NCI-H146 treated with DMSO at 0.1 percent for 48 hours (cell line): ENCODE results near the gene TASP1.

Experiments
- DNase-seq: peaks from one replicate; lab custom pipeline; 2025; ENCODE audit not compliant: unreplicated experiment; lab: John Stamatoyannopoulos, UW

Gene TASP1, protein sequence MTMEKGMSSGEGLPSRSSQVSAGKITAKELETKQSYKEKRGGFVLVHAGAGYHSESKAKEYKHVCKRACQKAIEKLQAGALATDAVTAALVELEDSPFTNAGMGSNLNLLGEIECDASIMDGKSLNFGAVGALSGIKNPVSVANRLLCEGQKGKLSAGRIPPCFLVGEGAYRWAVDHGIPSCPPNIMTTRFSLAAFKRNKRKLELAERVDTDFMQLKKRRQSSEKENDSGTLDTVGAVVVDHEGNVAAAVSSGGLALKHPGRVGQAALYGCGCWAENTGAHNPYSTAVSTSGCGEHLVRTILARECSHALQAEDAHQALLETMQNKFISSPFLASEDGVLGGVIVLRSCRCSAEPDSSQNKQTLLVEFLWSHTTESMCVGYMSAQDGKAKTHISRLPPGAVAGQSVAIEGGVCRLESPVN

DNA sequence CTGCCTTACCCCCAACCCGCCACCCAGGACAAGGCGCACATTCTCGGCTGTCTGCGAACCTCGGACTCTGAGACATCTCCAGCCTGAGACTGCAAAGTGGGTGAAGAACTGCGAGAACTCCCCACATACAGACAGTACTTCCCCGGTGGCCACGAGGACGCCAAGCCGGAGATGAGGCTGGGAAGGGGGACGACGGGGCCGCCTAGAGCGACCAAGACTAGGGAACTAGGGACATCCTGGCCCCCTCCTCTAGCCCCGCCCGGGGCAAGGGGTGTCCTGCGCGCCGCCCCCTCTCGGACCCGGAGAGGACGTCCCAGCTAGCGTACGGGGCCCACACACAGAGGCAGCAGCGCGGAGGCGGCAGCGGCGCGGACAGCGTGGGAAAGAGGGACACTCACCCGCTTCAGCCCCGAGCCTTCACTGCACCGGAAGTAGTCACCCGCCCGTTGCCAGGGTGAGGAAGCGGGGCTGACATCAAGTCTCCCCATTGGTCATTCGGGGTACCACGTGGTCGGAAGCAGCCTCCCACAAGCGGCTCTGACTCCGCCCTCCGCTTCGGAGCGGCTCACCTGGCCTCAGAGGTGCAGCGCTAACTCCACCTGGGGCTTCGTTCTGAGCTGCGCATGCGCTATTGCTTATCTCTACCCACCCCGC is at the start of gene TASP1:
Gene TASP1, minus strand, starts transcription at position 437 of the 654 bp plus-strand sequence. CDS start 8,854 bp downstream, outside the sequence.
- DNase-seq, result peak; percentile 97

DNA sequence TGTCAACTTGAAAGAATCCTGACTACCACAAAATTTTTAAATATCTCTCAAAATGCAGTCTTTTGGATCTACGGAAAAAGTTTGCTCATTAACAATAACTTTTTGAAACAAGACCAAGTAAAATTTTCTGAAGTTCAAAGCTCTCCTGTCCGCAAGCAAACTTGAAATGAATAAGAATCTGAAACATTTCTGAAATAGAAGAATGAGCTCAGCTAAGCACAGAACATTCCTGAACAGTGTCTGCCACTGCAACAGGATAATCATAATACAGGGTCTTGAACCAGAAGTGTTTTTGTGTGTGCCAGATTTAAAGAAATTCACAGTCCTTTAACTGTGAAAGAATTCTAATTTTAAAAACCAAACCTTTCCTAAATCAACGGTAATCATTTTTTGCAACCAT is 49.1 kb upstream of the TASP1 start:
- no peak for DNase-seq

DNA sequence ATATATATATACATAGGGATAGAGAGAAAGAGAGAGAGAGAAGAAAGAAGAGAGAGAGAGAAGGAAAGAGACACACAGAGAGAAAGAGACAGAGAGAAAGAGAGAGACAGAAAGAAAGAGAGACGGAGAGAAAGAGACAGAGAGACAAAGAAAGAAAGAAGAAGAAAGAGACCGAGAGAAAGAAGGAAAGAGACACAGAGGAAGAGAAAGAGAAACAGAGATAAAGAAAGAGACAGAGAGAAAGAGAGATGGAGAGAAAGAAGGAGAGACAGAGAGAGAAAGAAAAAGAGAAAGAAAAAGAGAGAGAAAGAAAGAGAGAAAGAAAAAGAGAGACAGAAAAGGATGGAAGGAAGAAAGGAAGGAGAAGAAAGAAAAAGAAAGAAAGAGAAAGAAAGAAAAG is 46.9 kb upstream of the TASP1 start:
- DNase-seq, result no peak

DNA sequence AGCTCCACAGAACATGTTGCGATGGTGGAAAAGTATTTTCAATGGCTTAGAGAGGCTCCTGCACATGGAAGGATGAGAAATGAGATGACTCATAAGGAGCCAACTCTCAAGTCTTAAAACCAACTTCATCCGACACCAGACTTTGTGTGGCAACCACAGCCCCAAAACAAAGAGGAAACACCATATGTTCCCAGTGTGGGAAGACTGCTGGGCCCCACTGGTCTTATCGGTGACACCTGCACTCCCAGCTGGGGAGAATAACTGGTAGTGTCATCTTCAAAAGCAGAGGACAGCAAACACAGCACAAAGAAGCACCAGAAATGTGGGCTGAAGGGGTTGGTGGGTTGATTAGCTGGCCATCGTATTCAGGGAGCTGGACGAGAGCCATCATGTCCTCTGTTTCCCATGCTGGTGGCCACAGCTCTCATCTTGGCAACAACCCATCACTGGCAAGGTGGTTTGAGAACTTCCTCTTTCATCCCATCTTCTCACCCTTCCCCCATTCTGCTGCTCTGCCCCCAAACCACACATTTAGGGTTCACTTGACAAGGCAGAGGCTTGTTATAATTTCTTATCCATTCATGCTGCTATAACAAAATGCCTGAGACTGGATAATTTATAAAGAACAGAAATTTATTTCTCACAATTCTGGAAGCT is 46.0 kb upstream of the TASP1 start:
- DNase-seq, result no peak

DNA sequence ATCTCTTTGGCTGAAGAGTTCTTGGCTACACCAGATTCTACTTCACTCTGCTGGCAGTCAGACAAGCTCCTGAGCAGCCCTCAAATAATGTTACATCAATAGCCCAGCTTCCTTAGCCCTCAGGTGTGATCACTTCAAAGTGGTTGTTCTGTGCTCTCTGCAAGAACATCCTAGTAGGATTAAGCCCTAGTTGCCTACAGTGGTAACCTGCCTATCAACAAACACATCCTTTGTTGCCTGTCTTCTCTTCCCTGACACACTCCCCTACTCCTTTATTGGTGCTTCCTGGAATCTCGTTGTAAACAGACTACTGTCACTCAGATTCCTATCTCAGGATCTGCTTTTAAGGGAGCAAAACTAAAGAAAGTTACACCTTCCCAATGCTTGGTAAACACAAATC is 45.1 kb upstream of the TASP1 start:
- no peak for DNase-seq

DNA sequence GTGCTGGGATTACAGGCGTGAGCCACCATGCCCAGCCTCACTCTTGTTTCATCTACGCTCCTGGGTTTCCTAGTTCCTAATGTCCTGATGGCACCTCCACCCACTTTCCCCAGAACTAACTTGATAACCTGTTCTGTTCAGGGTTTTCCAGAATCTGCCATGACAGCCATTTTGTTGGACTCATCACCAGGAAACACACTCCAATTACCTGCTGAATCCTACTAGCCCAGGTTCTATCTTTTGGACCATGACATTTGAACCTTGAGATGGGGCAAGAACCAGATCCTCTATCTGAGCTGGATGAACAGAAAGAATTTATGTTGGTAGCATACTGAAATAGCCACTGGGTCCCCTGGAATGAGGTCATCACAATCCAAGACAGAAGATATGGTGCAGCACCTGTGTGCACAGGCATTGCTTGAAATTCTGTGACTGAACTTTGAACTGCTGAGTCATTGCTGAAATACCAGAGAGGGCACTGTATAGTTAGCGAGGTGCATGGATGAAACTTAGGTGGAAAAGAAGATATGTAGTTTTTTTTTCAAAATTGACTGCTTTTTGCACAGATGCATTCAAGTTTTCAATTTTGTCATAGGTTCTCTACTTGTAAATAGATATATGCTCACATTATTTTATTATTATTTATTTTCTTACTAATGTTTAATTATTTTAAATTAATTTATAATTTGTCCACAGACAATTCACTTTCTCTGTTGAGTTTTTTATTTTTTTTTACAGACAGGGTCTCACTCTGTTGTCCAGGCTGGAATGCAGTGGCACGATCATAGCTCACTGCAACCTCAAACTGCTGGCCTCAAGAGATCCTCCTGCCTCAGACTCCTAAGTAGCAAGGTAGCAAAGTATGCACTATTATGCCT is 42.8 kb upstream of the TASP1 start:
- DNase-seq, result no peak

DNA sequence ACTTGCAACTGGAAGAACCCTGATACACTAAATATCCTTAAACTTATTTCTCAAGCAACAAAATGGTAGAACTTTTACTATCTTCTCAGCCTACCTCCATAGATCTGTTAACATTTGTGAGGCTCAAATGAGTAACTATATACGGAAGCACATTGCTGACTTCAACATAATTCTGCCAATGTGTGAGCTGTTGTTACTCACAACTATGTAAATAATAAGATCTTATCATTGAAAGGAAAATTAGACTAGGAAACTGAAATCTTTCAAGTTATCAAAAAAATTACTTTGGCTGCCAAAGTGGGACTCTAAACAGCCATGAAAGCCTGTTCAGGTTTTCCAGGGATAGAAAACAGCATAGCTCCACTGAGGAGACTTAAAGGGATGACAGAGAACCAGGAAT is 40.2 kb upstream of the TASP1 start:
- no peak for DNase-seq

DNA sequence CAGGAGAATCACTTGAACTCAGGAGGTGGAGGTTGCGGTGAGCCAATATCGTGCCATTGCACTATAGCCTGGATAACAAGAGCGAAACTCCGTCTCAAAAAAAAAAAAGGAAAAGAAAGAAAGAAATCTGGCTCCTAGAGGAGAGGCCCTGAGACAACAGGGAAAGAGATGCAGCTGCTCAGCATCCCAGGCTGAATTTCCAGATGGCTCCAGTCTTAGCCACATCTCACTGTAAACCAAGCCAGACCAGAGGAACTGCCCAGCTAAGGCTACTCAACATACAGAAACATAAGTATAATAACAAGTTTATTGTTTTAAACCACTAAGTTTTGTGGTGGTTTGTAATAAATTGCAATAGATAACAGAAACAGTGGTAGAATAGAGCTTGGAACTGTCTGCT is 38.5 kb upstream of the TASP1 start:
- no peak for DNase-seq

DNA sequence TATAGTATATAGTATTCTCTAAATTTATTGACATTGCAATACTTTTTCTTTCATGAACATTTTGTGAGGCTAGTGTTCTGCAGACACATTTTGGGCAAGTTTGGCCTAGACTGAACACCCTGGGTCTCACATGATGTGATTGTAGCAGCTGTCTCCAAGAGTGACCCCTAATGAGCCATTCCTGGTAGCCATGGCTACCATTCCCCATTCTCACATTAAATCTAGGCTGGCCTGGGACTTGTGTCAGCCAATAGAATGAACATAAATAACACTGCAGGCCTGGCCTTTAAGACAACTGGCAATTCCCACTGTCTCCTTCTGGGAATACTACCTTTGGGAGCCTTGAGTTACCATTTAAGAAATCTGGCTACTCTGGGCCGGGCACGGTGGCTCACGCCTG is 38.0 kb upstream of the TASP1 start:
- DNase-seq, result no peak

DNA sequence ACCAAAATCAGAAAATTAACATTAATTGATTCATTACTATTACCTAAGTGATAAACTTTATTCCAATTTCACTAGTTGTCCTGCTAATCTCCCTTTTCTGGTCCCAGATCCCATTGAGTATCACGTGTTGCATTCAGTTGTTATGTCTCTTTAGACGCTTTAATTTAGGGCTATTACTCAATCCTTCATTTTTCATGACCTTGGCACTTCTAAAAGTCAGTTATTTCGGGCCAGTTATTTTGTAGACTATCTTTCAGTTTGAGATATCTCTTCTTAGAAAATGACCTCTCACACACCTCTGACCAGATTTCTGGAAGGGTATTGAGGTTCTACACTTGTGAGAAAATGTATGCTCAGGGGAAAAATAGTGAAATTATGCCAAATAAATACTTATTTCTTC is 34.0 kb upstream of the TASP1 start:
- DNase-seq, result no peak

DNA sequence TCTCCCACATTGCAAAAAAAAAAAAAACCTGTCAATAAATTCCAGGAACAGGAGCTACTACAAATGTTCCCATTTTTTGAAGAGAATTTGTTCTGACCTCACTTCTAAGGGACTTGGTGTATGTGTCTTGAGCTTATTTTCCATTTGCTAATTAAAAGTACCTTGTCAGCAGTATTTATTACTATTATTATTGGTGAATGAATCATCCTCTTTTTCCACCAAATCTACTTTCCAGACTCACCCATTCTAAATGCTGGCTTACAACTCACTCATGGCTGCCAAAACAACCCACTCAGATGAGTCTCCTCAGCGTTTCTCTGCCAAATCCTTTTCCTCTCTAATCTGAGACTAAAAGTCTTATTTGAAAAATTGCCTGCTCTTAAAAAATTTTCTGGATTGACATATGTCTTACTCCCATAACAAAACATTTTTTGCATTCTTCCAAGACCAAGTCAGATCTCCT is 33.2 kb upstream of the TASP1 start:
- DNase-seq, result no peak

DNA sequence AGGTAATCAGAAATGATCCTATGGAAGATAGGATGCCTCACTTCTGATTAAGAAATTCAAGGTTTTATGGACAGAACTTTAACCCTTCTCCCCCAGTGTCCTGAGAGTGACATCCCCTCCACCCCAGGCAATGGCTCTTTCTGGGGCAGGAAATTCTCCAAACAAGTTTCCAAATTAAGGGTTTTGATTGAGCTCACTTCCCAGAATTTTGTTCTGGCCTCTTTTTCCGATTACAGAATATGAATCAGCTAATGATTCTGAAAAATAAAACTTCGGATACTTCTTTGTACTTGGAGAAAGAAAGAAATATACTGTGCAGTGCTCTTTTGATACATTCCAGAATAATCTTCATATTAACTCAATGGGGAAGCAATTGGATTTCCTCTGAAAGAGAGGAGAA is 32.8 kb upstream of the TASP1 start:
- DNase-seq, result no peak

DNA sequence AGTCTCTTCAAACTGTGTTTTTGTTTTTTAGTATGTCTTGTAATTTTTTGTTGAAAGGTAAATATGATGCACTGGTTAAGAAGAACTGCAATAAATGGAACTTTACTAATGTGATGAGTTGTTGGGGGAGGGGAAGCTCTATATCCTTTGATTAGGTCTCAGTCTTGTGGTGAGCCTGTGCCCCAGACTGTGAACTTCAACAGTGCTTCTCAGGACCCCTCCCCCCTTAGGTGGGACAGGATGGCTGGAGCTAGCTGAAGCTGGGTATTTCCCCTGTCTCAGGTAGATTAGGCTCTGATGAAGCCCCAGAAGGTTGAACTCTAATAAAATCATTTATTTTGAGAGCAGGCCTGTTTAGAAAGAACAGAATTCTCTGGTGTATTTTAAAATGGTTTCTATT is 31.4 kb upstream of the TASP1 start:
- DNase-seq, result no peak

DNA sequence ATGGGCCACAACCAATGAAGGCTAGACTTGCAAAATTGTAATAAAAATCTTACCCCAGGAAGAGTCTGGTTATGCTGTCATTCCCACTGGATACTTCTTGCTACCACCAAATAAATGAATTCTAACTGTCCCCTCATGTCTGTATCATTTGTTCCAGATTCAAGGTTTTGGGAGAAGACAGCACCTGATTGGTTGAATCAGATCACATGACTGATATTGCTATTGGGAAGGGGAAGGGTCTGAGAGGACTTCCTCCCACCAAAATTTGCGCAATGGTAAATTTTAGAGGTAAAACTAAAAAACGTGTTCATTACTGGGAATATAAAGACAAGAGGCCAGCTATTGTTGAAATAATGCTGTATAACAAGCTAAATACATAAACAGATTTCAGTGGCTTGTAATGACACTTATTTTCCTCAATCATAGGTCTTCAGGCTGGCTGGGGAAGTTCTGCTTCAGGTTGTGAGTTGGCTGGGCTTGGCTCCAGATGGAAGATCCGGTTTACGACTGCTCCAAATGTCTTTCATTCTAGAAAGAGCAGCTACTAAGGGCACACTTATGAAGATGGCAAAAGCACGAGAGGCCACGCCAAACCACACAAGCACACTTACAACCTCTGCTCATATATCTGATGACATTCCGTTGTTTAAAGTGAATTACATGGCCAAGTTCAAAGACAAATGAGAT is 27.1 kb upstream of the TASP1 start:
- DNase-seq, result no peak

DNA sequence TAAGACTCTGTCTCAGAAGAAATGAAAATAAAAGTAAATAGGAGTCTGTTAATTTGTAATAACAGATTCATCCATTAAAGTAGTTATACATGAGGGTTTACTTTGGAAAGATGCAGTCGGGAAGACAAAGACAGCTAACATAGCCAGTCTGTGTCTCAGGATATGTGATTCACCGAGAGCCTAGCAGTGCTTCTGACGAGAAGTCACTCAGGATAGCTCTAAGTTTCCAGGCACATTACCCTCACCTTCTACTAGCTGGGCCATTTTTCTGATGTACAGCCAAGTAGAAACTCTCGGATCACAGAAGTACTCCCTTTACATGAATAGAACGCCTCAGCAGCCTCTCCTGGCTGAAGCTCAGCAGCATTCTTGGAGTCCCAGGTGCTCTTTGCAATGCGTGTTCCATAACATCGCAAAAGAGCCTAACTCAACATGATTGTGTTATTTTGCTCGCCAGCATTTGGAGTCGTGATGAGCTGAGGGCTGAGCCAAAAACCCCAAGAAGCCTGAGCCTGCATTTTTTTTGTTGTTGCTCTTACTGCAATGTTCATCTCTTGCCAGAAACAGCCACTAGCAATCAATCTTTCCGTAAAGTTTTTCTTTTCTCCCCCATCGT is 22.4 kb upstream of the TASP1 start:
- DNase-seq, result no peak

DNA sequence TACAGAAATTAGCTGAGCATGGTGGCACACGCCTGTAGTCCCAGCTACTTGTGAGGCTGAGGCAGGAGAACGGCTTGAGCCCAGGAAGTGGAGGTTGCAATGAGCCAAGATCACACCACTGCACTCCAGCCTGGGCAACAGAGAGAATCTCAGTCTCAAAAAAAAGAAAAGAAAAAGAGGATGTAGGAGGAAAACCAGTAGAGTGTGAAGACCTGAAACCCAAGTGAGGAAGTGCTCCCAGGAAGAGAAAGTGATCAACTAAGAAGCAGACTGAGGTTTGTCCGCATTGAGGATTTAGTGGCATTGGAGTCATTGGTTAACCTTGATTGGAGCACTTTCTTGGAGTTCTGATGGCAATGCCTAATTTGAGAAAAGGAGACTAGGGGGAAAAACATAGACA is 20.6 kb upstream of the TASP1 start:
- no peak for DNase-seq

DNA sequence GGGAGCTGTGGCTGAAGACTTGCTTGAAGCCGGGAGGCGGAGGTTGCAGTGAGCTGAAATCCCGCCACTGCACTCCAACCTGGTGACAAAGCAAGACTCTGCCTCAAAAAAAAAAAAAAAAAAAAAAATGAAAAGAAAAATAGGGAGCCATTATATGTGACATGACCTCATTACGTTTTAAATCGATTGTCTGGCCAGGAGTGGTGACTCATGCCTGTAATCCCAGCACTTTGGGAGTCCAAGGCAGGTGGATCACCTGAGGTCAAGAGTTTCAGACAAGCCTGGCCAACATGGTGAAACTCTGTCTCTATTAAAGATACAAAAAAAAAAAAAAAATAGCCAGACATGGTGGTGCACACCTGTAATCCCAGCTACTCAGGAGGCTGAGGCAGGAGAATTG is 19.3 kb upstream of the TASP1 start:
- DNase-seq, result peak; percentile 73

DNA sequence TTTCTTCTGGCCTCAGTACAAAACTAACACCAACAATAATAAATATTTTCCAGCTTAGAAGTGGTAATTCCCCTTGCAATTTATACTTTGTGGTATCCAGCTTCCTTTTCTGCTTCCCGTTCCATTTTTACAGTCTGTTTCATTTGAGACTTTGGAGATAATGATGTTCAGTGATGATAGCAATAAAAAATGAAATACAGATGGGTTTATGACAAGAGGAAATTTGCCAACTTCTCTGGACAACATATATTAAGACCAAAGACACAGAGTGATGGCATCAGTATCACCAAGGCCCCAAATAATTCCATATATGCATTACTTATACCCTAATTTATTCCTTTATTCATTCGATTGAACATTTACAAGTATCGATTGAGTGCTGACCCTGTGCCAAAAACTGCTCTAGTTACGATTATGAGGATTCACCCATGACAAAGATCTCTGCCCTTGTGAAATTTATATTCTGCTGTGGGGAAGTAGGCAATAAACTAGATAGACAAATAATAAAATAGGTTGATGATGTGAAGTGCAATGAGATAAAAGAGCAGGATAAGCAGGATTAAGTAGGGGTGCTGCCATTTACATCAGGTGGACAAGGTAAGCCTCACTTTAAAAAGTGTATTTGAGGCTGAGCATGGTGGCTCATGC is 18.1 kb upstream of the TASP1 start:
- DNase-seq, result no peak

DNA sequence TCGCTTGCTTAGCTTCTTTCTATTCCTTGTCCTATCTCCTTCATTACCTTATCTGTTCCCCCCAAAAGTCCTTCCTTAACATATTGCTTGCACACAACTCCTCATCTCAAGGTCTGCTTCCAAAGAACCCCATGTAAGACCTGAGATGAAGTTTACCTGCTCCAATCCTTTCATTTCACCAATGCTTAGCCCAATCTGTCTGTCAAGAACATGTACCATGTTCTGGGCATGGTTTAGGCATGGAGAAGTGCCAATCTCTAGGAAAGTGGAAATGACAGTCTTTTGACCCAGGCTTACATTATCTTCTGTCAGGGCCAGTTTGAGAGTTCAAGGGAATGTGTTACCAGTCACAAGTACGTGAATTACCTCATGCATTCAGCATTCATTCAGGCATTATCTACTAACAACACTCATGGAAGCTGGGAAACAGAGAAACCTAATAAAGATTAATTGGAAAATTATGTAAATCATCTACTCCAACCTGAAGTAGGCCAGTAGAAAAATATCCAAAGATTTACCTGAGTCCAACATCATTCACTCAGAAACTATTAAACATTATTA is 15.8 kb upstream of the TASP1 start:
- no peak for DNase-seq
